Smooth muscle cell (in vitro differentiated cells): ENCODE measurements around the gene SLIT3. TPM values are rescaled to one million over a fixed set of nuclear protein-coding genes. Genes with fewer than 3 reads are reported as not detected.

ENCODE experiments used
- DNase-seq: peaks from one replicate; lab custom pipeline; 2025; ENCODE audit not compliant: unreplicated experiment; lab: John Stamatoyannopoulos, UW
- H2AFZ ChIP-seq: fragments of 200-600 bp; sonication (generic); 2 replicates; pipeline ENCODE4 v1.6.0; 2016; ENCODE audit warnings: antibody characterized with exemption, low read depth, mild to moderate bottlenecking
- H3F3A ChIP-seq: fragments of 200-600 bp; sonication (generic); 2 replicates; pipeline ENCODE4 v1.6.0; 2017; ENCODE audit warnings: antibody characterized with exemption, low read depth
- H3K27ac ChIP-seq: fragments of 200-600 bp; sonication (generic); 2 replicates; pipeline ENCODE4 v1.5.1; 2016; ENCODE audit warnings: low read depth, mild to moderate bottlenecking
- H3K27me3 ChIP-seq: fragments of 200-600 bp; sonication (generic); 2 replicates; pipeline ENCODE4 v1.6.1; 2016; ENCODE audit warnings: low read depth, mild to moderate bottlenecking
- H3K36me3 ChIP-seq: fragments of 200-600 bp; sonication (generic); 2 replicates; pipeline ENCODE4 v1.5.1; 2016; ENCODE audit warnings: low read depth
- H3K4me1 ChIP-seq: fragments of 200-600 bp; sonication (generic); 2 replicates; pipeline ENCODE4 v1.5.1; 2016; ENCODE audit warnings: low read depth
- H3K4me2 ChIP-seq: fragments of 200-600 bp; sonication (generic); 2 replicates; pipeline ENCODE4 v1.6.0; 2016; ENCODE audit warnings: mild to moderate bottlenecking
- H3K4me3 ChIP-seq: fragments of 200-600 bp; sonication (generic); 2 replicates; pipeline ENCODE4 v1.5.1; 2016; ENCODE audit warnings: mild to moderate bottlenecking
- H3K79me2 ChIP-seq: fragments of 200-600 bp; sonication (generic); 2 replicates; pipeline ENCODE4 v1.6.0; 2016; ENCODE audit warnings: low read depth, mild to moderate bottlenecking
- H3K9ac ChIP-seq: fragments of 200-600 bp; sonication (generic); 2 replicates; pipeline ENCODE4 v1.6.0; 2016; ENCODE audit warnings: low read depth
- H3K9me3 ChIP-seq: fragments of 200-600 bp; sonication (generic); replicated peaks from 2 replicates; pipeline ENCODE4 v1.5.1; 2016; ENCODE audit warnings: low read depth
- H4K20me1 ChIP-seq: fragments of 200-600 bp; sonication (generic); 2 replicates; pipeline ENCODE4 v1.6.0; 2016; ENCODE audit warnings: low read depth
- CTCF ChIP-seq: fragments of 200-600 bp; sonication (generic); IDR thresholded peaks from 2 replicates; pipeline ENCODE4 v1.5.1; 2017; ENCODE audit warnings: borderline replicate concordance, mild to moderate bottlenecking, antibody characterized with exemption; ENCODE audit not compliant: insufficient read depth, poor library complexity, severe bottlenecking
- WGBS: methylation state at CpG from one replicate; pipeline ENCODE4 v1.1.7; 2016; ENCODE audit warnings: low lambda C conversion rate; 5-methylcytosine and 5-hydroxymethylcytosine counted together
- polyA plus RNA-seq: library from polyadenylated mRNA; unstranded; fragments of >200 nt; fragmentation: Nextera tagmentation; extraction: Ambion mirVana; gene quantifications from 2 replicates; pipeline ENCODE4 v1.2.1, GENCODE V29; 2016
- total RNA-seq: library from RNA; depleted of rRNA; stranded (reverse); fragments of >200 nt; gene quantifications from 2 replicates; pipeline ENCODE4 v1.2.3, GENCODE V29; 2014

Gene SLIT3
- total and polyA plus RNA-seq, 2 experiments from 2014 or later, result 25.4 to 29.5 TPM

GRCh38 chr5:168655316-168655715 lies 645.6 kb downstream of the SLIT3 start:
- Histone ChIP-seq H3K79me2 (no peaks in the 10 kb centered on the region), H3K27me3 (no peaks in the 10 kb centered on the region), H3K9me3 (no peaks in the 10 kb centered on the region), H3K27ac (no peak overlapping the region), H2AFZ (no peak overlapping the region), H3K9ac (no peak overlapping the region), H3K4me1 (peaks cover 22% of the 10 kb centered on the region), H3K36me3 (no peaks in the 10 kb centered on the region), H3K4me3 (no peak overlapping the region), H3K4me2 (no peak overlapping the region), H4K20me1 (no peaks in the 10 kb centered on the region), H3F3A (peaks cover 15% of the 10 kb centered on the region)
- WGBS, result 85% methylated on average over 5 of the region's 5 CpGs
- TF ChIP-seq CTCF, result no peak
- DNase-seq, result no peak

GRCh38 chr5:168654211-168654721 lies 646.7 kb downstream of the SLIT3 start:
- no peaks in the 10 kb centered on the region for H3K36me3 ChIP-seq
- TF ChIP-seq CTCF, result no peak
- H3K79me2 ChIP-seq, result no peaks in the 10 kb centered on the region
- no peak overlapping the region for H3K4me3 ChIP-seq
- peaks cover 22% of the 10 kb centered on the region for H3K4me1 ChIP-seq
- peak overlapping the region; percentile 66 for H3K27ac ChIP-seq
- H3K27me3 ChIP-seq, result no peaks in the 10 kb centered on the region
- no peaks in the 10 kb centered on the region for H4K20me1 ChIP-seq
- peak overlapping the region; percentile 28 for H3K4me2 ChIP-seq
- peak overlapping the region; percentile 13 for H2AFZ ChIP-seq
- DNase-seq, result no peak
- WGBS, result 23% methylated on average over 10 of the region's 10 CpGs
- H3K9ac ChIP-seq, result no peak overlapping the region
- H3F3A ChIP-seq, result peaks cover 15% of the 10 kb centered on the region
- H3K9me3 ChIP-seq, result no peaks in the 10 kb centered on the region

- H4K20me1 ChIP-seq, result no peaks in the 10 kb centered on the region
- 46% methylated on average over 4 of the region's 4 CpGs for WGBS
- H3K9me3 ChIP-seq, result no peaks in the 10 kb centered on the region
- H3K9ac ChIP-seq, result no peak overlapping the region
- H3K36me3 ChIP-seq, result no peaks in the 10 kb centered on the region
- H2AFZ ChIP-seq, result no peak overlapping the region
- no peaks in the 10 kb centered on the region for H3K27me3 ChIP-seq
- no peak overlapping the region for H3K4me3 ChIP-seq
- peak overlapping the region; percentile 66 for H3K27ac ChIP-seq
- no peak for TF ChIP-seq CTCF
- DNase-seq, result no peak
- H3K79me2 ChIP-seq, result no peaks in the 10 kb centered on the region
- peaks cover 15% of the 10 kb centered on the region for H3F3A ChIP-seq
- peaks cover 22% of the 10 kb centered on the region for H3K4me1 ChIP-seq
- peak overlapping the region; percentile 28 for H3K4me2 ChIP-seq
Measured at GRCh38 chr5:168653626-168654025, 647.3 kb downstream of the SLIT3 start.

GRCh38 chr5:168651648-168652047 lies 649.3 kb downstream of the SLIT3 start:
- H3K9ac ChIP-seq, result no peak overlapping the region
- no peaks in the 10 kb centered on the region for H3K9me3 ChIP-seq
- TF ChIP-seq CTCF, result no peak
- H2AFZ ChIP-seq, result no peak overlapping the region
- no peak overlapping the region for H3K27ac ChIP-seq
- H3F3A ChIP-seq, result peaks cover 15% of the 10 kb centered on the region
- DNase-seq, result no peak
- H3K79me2 ChIP-seq, result no peaks in the 10 kb centered on the region
- H3K4me1 ChIP-seq, result peaks cover 18% of the 10 kb centered on the region
- H3K4me2 ChIP-seq, result no peak overlapping the region
- H3K36me3 ChIP-seq, result no peaks in the 10 kb centered on the region
- no peaks in the 10 kb centered on the region for H3K27me3 ChIP-seq
- no peaks in the 10 kb centered on the region for H4K20me1 ChIP-seq
- no peak overlapping the region for H3K4me3 ChIP-seq
